ENCODE results near the gene AP3S2.
"Not testable (repeated sequence)": the region's sequence is repeated elsewhere in the genome, so short reads cannot be mapped to it uniquely, and the experiment has no call there.

The AP3S2 gene

DNA sequence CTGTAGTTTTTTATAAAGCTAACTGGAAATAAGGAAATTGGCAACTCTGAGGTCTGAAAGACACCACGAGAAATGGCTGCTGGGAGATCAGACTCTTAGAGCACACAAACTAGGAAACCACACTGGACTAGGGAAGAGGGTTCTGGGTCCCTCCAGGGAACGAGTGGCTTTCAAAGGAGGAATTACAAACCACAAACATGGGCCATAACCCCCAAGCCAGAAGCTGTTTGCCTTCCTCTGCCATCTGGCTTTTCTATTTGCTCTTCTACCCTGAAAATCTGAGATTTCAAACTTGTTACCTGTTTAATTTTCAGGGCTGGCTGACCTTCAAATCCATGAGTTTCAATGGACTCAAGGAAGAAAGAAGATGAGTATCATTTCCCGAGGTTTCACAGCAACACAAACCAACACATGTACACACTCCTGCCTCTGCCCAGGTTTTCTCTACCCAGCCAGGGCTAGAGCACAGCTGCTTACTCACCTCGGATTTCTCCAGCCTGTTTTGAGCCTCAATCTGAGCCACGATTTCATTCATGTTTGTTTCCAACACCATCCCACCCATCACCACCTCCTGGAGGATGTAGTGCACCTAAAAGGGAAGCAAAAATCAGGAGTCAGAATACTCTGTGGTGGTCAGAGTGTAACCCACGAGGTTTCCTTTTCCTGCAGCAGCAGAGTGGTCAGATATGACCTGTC lies 56.5 kb downstream of the AP3S2 start:
- H3K9me3 ChIP-seq = no peaks in the 10 kb centered on the region
- no peak for TF ChIP-seq CTCF (IDR thresholded peaks at IDR 0.05; ENCODE audit: low read depth, low read length)
- H3K4me1 ChIP-seq = no peaks in the 10 kb centered on the region
- DNase-seq = no peak
- no peak overlapping the region for H3K4me3 ChIP-seq (ENCODE audit: low read depth, low read length)
- H3K27me3 ChIP-seq = no peaks in the 10 kb centered on the region
- H3K36me3 ChIP-seq = peaks cover 23% of the 10 kb centered on the region

DNA sequence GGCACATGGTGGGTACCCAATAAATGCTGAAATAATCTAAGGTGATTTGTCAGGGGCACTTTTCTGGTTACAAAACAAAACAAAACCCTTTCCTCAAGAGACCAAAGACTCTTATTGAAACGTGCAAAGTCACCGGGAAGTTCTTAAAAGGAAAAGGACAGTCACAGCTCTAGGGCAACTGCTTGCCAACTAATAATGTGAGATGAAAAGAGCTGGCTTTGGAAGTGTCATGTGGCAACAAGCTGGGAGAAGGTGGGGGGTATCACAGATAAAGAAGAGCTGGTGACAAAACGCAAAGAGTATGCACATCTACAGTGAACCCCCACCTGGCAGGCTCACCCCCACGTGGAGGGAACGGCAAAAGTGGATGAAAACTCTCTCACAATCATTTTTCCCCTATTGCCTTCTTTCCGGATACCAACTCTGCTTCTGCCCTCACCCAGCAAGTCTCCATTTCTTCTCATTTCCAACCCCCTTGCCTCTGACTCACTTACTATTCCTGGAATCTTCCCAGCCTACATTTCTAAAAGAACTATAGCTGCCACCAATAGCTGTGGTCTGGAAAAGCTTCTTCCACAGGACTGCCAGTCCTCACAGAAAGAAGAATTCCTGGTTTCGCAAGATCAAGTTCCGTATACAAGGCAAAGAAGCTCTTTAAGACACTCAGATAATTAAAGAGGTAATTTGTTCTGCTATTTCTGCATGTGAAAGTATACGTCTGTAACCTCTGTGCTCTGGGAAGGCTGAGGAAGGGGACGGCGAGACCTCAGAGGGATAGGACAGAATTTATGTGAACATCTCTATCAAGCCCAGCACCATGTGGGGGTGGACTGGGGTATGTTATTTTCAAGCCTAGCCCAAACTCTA lies 57.3 kb downstream of the AP3S2 start:
- Histone ChIP-seq H3K36me3 (peaks cover 23% of the 10 kb centered on the region), H3K27me3 (no peaks in the 10 kb centered on the region), H3K9me3 (no peaks in the 10 kb centered on the region), H3K4me3 (ENCODE audit: low read depth, low read length) (no peak overlapping the region), H3K4me1 (no peaks in the 10 kb centered on the region)
- no peak for TF ChIP-seq CTCF (IDR thresholded peaks at IDR 0.05; ENCODE audit: low read depth, low read length)
- no peak for DNase-seq

- DNase-seq = no peak
- H3K4me3 ChIP-seq (ENCODE audit: low read depth, low read length) = no peak overlapping the region
- H3K9me3 ChIP-seq = no peaks in the 10 kb centered on the region
- no peaks in the 10 kb centered on the region for H3K27me3 ChIP-seq
- peaks cover 23% of the 10 kb centered on the region for H3K36me3 ChIP-seq
- H3K4me1 ChIP-seq = no peaks in the 10 kb centered on the region
- no peak for TF ChIP-seq CTCF (IDR thresholded peaks at IDR 0.05; ENCODE audit: low read depth, low read length)
Observed at GRCh38 chr15:89835176-89835564, 58.6 kb downstream of the AP3S2 start.

- H3K36me3 ChIP-seq = peaks cover 23% of the 10 kb centered on the region
- H3K9me3 ChIP-seq; H3K4me3 ChIP-seq (ENCODE audit: low read depth, low read length); DNase-seq; H3K27me3 ChIP-seq; H3K4me1 ChIP-seq: not testable (repeated sequence)
Observed at GRCh38 chr15:89834465-89835175, 59.2 kb downstream of the AP3S2 start.

DNA sequence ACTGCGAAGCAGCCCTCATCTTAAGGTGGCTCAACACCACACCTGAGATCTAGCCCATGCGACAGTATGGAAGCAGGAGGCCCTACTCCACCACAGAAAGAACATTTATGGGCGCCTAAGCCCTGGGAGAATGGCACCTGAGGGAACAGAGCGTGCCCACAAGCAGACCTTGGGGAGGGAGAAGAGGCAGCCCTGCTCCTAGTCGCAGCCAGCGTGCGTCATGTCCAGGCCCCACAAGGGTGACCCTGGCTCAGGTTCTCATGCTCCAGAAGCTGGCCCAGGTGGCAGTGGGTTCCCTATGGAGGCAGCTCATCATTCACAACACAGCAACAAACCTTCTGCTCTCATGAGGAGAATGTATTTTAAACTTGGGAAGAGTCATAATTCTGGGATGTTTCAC lies 59.8 kb downstream of the AP3S2 start:
- peaks cover 23% of the 10 kb centered on the region for H3K36me3 ChIP-seq
- H3K9me3 ChIP-seq = no peaks in the 10 kb centered on the region
- no peaks in the 10 kb centered on the region for H3K4me1 ChIP-seq
- H3K27me3 ChIP-seq = no peaks in the 10 kb centered on the region
- no peak for DNase-seq
- TF ChIP-seq CTCF (IDR thresholded peaks at IDR 0.05; ENCODE audit: low read depth, low read length) = no peak
- no peak overlapping the region for H3K4me3 ChIP-seq (ENCODE audit: low read depth, low read length)

GRCh38 chr15:89830639-89831038 lies 63.2 kb downstream of the AP3S2 start:
- H3K4me3 ChIP-seq (ENCODE audit: low read depth, low read length) = no peak overlapping the region
- no peak for DNase-seq
- H3K36me3 ChIP-seq = peaks cover 14% of the 10 kb centered on the region
- H3K27me3 ChIP-seq = no peaks in the 10 kb centered on the region
- TF ChIP-seq CTCF (IDR thresholded peaks at IDR 0.05; ENCODE audit: low read depth, low read length) = no peak
- no peaks in the 10 kb centered on the region for H3K4me1 ChIP-seq
- H3K9me3 ChIP-seq = no peaks in the 10 kb centered on the region

Measured in BE2C (cell line).